Cardiac fibroblast (primary cell): ENCODE data around the gene HMGN5.

Source experiments
- DNase-seq, 2 donors: peaks; one replicate each; pipeline versions ENCODE4 v3.0.0 to v3.0.0-alpha.2; 2010; ENCODE audit warnings: low read depth in 2 of 2
- H3K4me3 ChIP-seq, 2 donors: replicated peaks in 1 of 2; 1 replicate in 1 of 2; 2 replicates in 1 of 2; pipeline ENCODE4 v1.5.1; 2011; ENCODE audit warnings: low read depth in 2 of 2, low read length in 2 of 2, mild to moderate bottlenecking in 2 of 2, moderate library complexity in 1 of 2
- TF ChIP-seq, protein P1 (sequence below): IDR thresholded peaks from one replicate; pipeline ENCODE4 v1.5.1; 2011; ENCODE audit warnings: low read depth, mild to moderate bottlenecking, low read length, inconsistent platforms

Gene HMGN5

DNA sequence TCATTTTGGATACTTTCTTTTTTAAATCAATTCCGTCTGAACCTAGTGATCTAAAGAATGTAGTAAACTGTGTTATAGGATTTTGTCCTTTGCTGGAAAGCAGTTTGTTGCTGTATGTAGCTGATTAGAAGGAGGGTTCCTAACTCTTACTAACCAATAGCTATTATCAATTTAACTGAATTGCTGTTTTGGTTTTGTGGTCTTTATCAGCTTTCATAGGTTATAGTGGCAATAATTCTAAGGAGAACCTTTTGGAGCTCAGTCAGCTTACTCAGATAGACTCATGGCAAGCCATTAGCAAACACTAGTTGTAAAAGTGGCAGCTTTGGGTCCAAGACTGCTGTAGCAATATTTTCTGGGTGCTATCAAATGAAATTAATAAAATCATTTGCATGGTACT is 29.8 kb upstream of the HMGN5 start:
- TF ChIP-seq, protein P1, sequence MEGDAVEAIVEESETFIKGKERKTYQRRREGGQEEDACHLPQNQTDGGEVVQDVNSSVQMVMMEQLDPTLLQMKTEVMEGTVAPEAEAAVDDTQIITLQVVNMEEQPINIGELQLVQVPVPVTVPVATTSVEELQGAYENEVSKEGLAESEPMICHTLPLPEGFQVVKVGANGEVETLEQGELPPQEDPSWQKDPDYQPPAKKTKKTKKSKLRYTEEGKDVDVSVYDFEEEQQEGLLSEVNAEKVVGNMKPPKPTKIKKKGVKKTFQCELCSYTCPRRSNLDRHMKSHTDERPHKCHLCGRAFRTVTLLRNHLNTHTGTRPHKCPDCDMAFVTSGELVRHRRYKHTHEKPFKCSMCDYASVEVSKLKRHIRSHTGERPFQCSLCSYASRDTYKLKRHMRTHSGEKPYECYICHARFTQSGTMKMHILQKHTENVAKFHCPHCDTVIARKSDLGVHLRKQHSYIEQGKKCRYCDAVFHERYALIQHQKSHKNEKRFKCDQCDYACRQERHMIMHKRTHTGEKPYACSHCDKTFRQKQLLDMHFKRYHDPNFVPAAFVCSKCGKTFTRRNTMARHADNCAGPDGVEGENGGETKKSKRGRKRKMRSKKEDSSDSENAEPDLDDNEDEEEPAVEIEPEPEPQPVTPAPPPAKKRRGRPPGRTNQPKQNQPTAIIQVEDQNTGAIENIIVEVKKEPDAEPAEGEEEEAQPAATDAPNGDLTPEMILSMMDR = no peak
- no peak for DNase-seq
- no peak overlapping the region for H3K4me3 ChIP-seq

DNA sequence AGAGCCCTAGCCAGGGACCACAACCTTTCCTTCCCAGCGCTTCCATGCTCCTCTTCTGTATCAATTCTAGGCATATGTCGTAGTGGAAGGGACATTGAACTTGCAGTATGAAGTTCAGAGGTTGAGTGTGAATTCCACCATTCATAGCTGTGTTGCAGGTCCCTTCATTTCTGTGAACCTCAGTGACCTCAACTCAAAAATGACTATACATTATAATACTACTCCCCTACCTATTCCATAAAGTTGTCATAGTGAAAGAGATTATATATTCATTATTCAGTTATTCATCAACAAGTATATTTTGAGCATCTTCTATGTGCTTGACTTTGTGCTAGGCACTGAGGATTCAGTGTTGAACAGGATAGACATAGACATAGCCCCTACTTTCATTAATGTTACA is 28.2 kb upstream of the HMGN5 start:
- TF ChIP-seq, protein P1 = no peak
- H3K4me3 ChIP-seq = no peak overlapping the region
- no peak for DNase-seq

DNA sequence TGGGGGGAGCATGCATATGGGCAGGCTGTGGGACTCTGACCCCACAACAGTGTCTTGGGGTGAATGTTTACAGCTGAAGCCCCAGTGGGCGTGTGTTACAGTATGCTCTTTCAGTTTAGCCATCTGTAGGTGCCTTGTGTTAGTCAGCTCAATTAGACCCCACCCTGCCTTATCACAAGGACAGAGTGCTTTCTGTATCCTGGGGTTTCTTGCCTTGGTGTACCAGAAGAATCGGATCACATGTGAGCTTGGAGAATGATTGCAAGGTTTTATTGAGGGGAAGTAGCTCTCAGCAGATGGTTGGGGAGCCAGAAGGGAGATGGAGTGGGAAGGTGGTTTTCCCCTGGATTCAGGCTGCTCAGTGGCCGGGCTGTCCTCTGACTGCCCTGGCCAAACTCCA is 27.5 kb upstream of the HMGN5 start:
- TF ChIP-seq, protein P1 = no peak
- H3K4me3 ChIP-seq = no peak overlapping the region
- DNase-seq = no peak

DNA sequence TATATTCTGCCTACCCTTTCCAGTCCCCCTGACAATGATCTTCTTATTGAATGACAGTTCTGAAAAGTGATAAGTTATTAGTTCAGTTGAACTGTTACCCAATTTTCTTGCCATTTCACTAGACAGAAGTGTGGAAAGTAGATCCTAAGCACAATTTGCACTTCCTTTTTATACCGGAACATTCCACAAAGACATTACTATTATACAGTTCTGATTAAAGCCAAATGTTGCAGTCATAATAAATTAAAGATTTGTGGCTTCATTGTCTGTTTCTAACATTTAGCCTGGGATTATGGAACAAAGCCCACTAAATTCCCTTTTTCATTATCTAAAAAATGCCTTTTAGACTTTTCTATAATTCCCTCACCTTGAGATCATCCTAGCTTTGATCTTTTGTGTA is 14.0 kb upstream of the HMGN5 start:
- TF ChIP-seq, protein P1 = no peak
- no peak overlapping the region for H3K4me3 ChIP-seq
- no peak for DNase-seq

- H3K4me3 ChIP-seq = no peak overlapping the region
- TF ChIP-seq, protein P1 = no peak
- DNase-seq = no peak
Measured at GRCh38 chrX:81208916-81209315, 7.2 kb upstream of the HMGN5 start.

- no peak overlapping the region for H3K4me3 ChIP-seq
Measured at GRCh38 chrX:81206476-81206875, 4.8 kb upstream of the HMGN5 start.

GRCh38 chrX:81205551-81205950 is 3.8 kb upstream of the HMGN5 start:
- TF ChIP-seq, protein P1 = no peak
- no peak for DNase-seq

More at GRCh38 chrX:81206476-81206875, 4.8 kb upstream of the HMGN5 start:
- no peak for DNase-seq
- TF ChIP-seq, protein P1 = no peak

More at GRCh38 chrX:81205551-81205950, 3.8 kb upstream of the HMGN5 start:
- no peak overlapping the region for H3K4me3 ChIP-seq
